Ammon's horn (tissue), 1 donor: ENCODE data around the gene PTPRN2.

Source experiments
- DNase-seq: peaks from one replicate; pipeline ENCODE4 v3.0.0-alpha.2; 2016; ENCODE audit warnings: low spot score

PTPRN2 gene

GRCh38 chr7:157627033-157627432, 960.6 kb downstream of the PTPRN2 start:
- DNase-seq: no peak

DNA sequence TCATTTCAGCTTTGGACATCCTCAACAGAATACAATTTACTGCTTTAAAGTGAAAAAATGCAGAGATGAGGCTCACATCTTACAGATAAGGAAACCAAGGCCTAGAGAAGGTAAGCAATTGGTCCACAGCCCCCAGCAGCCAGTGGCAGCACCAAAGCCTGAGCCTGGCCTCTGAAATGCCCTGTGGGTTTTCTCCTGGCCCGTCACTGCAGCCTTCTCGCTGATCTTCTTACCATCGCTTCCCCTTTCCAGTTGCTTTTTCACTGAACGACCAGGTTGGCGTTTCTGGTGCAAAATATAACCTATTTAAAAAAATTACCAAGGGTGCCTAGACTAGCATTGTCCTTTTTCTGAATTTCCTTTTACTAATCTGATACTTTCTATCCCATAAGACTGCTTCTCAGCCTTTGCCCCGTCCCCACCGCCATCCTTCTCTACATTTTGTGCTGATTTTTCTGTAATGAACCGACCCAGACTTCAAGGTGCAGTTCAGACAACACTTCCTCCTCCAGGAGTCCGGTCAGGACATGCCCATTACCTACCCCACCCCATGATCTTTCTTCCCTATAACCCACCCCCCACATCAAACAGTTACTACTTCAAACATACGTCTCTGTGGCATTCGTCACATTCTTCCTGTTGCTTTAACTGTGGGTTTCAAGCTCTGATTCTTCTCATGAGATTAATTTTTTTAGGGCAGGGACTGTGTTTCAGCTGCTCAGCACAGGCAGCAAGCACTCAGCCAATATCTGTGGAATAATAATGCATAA, 961.5 kb downstream of the PTPRN2 start:
- no peak for DNase-seq

- no peak for DNase-seq
Measured at GRCh38 chr7:157623556-157623955, 964.1 kb downstream of the PTPRN2 start.

DNA sequence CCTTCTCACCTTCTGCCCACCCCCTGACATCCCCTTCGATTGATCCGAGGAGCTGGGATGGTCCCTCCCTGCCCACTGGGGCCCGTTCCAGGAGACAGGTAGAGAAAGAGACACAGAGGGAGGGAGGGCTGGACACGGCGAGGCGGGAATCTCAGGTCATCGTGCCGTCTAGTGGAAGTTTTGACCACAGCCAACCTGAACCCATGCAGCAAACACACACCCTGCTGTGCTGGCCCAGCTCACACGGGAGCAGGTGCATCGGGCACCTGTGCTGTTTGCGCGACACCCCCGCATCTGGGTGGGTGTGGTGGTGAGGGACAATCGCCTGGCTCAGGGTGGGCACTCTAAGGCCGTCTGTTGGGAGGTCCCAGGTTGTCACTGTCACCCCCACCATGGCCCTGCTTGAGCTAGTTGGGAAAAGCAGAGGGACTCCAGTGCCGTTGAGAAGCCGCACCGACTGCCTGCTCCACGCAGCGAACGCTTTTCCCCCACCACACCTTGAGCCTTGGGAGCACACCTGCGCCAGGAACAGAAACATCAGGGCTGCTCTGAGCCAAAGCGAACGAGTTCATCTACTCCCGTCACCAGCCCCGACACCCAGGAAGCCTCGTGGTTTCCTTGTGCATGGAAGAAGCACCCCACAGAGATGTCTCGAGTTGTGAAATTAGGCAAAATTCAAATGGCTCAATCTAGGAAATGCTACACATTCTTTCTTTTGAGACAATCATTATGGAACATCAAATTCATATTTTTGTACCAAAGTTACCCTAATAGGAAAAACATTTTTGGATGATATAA, 965.0 kb downstream of the PTPRN2 start:
- no peak for DNase-seq

- DNase-seq: no peak
Measured at GRCh38 chr7:157622000-157622399, 965.6 kb downstream of the PTPRN2 start.

DNA sequence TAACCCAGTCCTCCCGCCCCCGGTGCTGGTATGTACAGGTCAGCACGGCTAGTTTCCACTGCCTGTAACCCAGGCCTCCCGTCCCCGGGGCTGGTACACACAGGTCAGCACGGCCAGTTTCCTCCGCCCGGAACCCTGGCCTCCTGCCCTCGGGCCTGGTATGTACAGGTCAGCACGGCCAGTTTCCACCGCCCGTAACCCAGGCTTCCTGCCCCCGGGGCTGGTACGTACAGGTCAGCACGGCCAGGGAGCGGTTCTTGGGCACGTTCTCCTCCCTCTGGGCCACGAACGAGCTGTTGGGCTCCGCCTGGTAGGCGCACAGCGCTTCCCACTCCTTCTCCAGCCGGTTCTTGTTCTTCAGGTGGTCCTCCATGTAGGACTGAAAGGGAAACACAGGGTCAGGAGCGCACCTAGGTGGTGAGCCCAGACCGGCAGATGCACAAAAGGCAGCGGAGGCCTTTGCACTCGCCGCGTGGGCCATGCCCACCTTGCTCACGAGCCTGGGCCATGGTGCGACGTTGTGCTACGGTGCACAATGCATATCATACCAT, 966.4 kb downstream of the PTPRN2 start:
- no peak for DNase-seq

DNA sequence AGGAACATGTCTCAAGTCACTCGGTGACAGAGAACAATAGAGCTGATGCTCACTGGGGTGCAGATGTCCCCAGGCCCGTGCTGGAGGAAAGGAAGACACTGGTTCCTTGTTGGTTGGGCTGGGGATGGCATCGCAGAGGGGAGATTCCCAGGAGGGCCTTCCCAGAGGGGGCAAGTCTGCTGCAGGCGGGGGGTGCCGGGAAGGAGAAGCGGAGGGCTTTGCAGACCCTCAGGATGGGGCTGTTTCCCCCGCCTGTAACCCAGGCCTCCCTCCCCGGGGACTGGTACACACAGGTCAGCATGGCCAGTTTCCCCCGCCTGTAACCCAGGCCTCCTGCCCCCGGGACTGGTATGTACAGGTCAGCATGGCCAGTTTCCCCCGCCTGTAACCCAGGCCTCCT, 967.0 kb downstream of the PTPRN2 start:
- no peak for DNase-seq

DNA sequence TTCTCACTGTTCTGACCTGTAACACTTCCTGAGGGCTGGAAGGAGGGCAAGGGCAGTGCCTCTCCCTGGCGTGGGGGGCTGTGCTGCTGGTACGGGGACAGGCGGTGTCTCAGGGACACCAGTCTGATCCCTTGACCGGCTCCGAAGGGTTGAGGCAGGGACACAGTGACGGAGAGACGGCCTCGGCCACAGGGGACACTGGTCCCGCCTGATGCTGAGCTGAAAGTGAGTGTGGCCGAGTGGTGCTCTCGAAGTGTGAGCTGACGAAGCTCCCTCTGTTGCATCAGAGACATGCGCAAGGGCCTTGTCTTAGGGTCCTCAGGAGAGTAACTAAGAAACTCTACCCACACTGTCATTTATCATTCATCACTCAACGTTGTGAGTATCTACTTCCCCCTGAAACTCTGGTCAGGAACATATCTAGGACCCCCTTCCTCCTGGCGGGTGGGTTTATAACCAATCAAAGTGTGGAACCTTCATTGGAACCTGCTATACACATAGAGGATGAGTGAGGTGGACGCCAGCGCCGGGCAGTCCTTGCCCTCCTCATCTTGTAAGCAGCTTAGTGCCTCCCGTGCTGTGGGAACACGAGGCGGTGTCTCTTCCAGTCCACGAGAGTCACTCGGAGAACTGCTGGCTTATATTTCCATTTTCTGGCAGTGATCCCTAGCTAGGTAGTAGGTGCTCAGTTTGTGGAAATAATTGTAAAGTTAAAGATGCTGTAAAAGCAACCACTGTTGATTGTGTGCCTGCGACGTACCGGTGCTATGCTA, 967.7 kb downstream of the PTPRN2 start:
- no peak for DNase-seq

DNA sequence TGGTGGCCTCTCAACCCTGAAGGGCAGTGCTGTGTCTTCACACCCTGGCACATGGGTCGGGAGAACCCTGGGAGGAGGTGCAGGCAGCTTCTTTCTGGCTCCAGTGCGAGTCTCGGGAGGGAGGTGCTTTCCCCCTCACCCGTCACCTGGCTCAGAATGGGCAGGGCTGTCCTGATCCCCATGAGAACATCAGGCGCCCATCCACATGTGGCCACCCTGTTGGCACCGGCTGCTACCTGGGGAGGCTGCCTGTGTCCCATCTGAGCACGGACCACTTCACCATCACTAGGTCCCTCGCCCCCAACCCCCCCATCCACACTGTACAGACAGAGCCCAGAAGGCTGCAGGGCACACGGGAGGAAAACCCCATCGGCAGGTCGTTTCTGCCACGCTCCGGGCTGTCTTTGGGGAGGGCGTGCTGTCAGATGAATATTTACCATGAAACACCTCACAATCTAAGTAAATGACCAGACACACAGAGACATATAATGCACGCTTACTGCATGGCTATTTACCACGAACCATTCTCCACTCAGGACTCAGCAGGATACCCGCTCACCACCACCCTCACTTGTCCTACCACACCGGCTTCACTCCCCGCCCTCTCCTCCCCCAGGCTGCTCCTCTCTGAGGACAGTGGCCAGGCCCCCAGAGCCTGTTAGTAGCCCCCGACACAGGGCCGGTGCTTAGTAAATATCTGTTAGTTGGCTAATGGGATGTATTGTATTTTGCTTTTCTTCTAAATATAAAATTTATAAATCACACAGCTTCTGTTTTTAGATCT, 968.6 kb downstream of the PTPRN2 start:
- DNase-seq: no peak

- no peak for DNase-seq
Measured at GRCh38 chr7:157618091-157618726, 969.4 kb downstream of the PTPRN2 start.

GRCh38 chr7:157617401-157617800, 970.2 kb downstream of the PTPRN2 start:
- no peak for DNase-seq

DNA sequence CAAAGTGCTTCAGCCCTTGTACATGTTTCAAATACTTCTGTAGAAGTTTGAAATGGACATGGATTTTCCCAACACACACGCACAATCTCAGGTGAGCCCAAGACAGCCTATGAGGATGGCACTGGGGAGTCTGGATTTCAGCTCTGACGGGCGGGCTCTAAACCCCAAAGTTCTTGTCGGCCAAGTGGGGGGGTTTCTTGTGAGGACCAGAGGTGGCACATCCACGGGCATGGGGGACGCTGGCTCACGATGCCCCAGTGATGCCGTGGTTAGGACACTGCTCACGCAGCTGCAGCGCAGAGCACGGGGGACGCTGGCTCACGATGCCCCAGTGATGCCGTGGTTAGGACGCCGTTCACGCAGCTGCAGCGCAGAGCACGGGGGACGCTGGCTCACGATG, 970.7 kb downstream of the PTPRN2 start:
- DNase-seq: no peak

DNA sequence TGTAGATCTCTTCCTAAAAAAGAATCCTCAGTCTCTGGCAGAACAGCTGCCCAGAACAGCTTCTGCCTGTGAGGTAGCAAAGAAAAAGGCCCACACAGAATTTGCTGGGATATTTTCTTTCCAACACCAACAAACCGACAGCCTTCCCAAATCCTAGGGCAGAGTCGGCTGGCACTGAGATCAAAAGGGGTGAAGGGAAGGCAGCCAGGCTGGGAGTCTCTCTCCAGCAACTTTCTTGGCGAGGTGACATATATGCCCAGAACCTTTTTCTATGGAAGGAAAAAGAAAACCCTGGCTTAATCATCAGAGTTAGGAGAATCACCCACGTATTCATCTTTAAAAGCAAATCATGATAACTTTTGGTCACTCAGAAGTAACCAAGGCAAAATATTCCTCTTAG, 971.2 kb downstream of the PTPRN2 start:
- no peak for DNase-seq

DNA sequence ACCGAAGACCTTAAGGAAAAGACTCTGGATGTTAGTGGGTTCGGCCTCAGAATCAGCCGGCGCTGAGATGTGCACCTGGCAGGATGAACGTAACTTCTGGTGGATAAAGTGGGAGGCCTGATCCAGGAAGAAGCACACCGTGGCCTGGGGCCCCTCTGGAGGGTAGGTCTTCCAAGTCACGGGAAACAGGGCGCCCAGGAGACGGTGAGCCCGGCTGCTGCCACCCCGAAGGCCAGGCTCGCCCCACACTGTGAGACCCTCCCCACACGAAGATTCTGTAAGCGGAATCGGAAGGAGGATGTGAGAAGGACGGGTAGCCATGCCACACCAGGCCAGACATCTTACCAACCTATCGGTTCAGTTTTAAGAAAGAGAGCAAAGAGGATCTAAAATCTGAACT, 971.8 kb downstream of the PTPRN2 start:
- no peak for DNase-seq

GRCh38 chr7:157615101-157615817, 972.4 kb downstream of the PTPRN2 start:
- peak; percentile 77 for DNase-seq

DNA sequence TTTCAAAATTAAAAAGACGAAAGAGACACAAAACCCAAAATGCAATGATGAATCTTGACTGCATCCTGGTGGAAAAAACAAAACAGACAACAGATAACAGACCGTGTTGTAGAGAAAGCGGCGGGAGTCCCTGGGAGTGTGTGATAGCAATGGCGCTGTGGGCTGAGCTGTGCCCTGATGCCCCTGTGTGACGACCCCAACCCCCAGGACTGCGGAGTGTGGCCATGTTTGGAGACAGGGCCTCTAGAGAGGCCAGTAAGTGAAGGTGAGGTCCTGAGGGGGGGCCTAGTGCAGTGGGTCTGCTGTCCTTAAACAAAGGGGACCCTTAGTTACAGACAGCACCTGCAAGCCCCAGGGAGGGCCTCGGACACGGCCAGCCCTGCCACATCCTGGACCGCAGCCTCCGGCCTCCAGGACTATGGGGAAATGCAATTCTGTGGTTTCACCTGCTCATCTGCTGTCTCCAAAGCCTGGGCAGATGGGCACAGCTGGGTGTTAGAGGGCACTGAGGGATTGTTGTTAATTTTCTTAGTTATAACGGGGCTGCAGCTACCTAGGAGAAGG, 973.1 kb downstream of the PTPRN2 start:
- DNase-seq: no peak

DNA sequence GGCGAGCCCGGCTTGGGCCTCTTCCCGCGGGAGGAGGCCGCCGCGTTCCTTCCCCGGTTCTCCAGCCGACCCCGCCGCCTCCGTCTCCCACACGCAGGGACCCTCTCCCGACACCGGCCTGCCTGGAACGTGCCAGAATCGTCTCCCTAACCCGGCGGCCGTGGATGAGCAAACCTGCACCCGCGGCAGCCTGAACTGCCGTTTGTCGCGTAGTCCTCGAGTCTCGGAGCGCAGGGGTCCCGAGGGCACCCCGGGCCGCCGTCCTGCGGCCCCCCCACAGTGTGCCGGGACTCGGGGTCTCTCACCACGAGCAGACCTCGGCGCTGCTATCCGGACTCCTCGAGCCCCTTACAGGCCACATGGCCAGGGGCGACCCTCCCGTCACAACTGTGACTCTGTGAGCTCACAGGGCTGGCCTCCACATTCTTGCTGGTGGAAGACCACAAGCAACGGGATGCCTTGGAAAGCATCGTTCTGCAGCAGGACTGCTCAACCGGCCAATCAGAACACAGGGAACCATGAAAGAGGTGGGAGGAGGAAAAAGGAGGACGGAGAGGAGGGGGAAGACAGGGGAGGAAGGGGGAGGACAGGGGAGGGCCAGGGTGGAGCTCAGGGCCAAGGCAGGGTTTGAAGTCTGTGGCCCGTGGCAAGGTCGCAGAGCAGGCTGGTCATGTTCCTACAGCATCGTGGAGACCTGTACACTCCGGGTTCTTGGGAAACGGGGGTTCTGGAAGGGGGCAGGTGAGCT, 973.9 kb downstream of the PTPRN2 start:
- DNase-seq: no peak

DNA sequence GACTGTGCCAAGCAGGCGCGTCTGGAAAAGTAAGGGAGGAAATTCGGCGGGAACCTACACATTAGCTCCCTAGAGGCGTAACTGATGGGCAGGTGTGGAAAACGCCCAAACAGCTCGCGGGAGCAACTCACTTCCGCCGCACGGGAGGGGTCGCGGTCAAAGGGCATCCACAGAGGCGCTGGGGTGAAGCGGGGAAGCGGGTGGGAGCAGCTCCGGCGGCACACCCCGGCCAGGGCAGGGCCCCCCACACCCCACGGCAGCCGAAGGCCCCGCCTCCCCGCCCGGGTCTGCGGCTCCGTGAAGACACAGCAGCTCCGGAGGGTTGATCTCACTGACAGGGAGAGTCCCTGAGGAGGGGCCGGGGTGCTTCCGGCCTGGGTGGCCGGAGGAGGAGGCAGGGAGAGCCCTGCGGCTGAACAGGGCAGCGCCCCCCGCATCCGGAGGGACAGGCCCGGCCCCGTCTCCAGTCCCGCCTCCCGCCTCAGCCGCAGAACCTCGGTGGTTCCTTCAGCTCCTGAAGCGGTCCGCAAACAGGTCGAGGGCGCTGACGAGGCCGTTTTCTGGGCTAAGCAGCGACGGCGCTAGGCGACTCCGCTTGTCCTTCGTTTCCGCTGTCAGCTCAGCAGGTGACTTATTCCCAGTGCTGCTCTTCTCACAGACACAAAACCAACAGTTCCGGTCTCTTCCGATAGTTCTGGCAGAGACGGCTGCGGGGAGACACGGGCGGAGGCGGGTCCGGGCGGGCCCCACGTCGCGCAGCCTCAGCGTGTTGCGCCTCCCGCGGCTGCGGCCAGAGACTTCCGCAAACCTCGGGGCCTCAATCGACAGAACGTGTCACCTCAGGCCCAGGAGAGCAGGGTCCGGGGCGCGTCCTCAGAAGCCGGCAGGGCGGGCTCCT, 974.7 kb downstream of the PTPRN2 start:
- no peak for DNase-seq
